Suprapubic skin (tissue), 3 donors: Measurements from ENCODE around the gene MYO6.

Experiments used
- EP300 ChIP-seq: sonication (generic); formaldehyde crosslinking; IDR thresholded peaks from one replicate; pipeline ENCODE4 v1.6.1; 2017; ENCODE audit warnings: antibody characterized with exemption
- POLR2A ChIP-seq, 2 donors: fragments of 450-650 bp; IDR thresholded peaks; one replicate each; pipeline ENCODE4 v1.6.1; 2017; ENCODE audit warnings: antibody characterized with exemption in 2 of 2, mild to moderate bottlenecking in 2 of 2, moderate library complexity in 2 of 2
- TF ChIP-seq, protein P1 (sequence below), 2 donors: fragments of 200-600 bp in 1 of 2; fragments of 450-650 bp in 1 of 2; sonication (generic) in 1 of 2; IDR thresholded peaks; one replicate each; pipeline ENCODE4 v1.5.1; 2016 to 2019; ENCODE audit warnings: antibody characterized with exemption in 2 of 2, mild to moderate bottlenecking in 1 of 2, moderate library complexity in 1 of 2

DNA sequence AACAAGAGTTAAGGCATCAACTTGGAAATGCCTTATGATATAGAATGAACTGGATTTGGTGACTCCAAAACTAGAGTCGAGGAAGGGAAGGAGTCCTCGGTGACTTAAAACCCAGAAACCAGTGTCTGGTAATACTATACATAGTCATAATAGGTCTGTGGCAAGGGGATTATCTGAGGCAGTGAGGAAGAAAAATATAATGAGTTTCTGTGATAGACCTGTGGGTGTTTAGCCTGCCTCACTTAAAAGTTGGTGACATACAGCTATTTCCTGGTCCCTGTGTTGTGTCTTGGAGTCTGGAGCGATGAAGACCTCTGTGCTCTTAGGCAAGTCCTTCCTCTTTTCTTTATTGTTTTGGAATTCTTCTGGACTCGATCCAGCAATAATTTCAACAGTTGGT lies 5.1 kb upstream of the MYO6 start:
- TF ChIP-seq, protein P1, sequence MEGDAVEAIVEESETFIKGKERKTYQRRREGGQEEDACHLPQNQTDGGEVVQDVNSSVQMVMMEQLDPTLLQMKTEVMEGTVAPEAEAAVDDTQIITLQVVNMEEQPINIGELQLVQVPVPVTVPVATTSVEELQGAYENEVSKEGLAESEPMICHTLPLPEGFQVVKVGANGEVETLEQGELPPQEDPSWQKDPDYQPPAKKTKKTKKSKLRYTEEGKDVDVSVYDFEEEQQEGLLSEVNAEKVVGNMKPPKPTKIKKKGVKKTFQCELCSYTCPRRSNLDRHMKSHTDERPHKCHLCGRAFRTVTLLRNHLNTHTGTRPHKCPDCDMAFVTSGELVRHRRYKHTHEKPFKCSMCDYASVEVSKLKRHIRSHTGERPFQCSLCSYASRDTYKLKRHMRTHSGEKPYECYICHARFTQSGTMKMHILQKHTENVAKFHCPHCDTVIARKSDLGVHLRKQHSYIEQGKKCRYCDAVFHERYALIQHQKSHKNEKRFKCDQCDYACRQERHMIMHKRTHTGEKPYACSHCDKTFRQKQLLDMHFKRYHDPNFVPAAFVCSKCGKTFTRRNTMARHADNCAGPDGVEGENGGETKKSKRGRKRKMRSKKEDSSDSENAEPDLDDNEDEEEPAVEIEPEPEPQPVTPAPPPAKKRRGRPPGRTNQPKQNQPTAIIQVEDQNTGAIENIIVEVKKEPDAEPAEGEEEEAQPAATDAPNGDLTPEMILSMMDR (IDR thresholded peaks at IDR 0.05): no peak
- TF ChIP-seq POLR2A (IDR thresholded peaks at IDR 0.05) (no peak), EP300 (no peak)
